Measurements from ENCODE around the gene GCK.

DNA sequence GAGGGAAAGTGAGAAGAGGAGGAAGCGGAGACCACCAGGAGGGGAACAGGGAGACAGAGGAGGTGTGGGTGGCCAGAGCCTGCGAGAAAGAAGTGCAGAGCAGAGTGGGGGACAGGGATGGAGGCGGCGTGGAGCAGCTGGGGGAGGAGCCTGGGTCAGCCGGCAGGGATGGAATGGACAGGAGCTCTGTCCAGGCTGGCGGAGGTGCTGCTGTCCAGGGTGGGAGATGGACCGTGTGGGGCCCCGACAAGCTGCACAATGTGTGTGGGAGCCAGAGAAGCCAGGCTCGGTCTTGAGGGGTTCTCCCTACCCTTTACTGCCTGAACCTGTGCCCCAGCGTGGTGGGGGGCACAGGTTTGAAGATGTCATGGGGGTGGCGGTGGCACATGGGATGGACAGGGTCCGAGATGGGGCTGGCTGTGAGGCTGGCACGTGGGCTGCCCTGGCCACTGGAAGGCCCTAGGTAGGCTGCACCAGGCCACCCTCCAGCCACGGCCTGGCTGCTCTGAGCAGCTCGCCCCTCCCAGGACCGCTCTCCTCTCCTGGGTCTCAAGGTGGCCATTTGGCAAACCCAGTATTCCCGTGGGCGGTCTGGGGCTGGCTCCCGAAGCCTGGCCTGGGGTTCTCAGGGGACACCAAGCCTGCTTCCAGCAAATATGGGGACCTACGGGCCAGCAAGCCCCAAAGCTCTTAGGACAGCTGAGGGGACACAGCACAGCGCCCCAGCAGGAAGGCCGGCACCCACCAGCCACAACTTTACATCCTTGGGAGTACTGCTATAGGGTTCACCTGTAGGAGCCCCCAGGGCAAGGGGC lies 43.9 kb upstream of the GCK start:
- TF ChIP-seq POLR2AphosphoS5 (IDR thresholded peaks at IDR 0.05; ENCODE audit: low read depth, low read length) (no peak), EZH2phosphoT487 (IDR thresholded peaks at IDR 0.05; ENCODE audit: borderline replicate concordance, low read depth) (no peak), FOSL2 (IDR thresholded peaks at IDR 0.05; ENCODE audit: borderline replicate concordance, low read depth) (no peak), ELF1 (IDR thresholded peaks at IDR 0.05) (no peak), YY1 (IDR thresholded peaks at IDR 0.05; ENCODE audit: low read depth) (no peak), EP300 (IDR thresholded peaks at IDR 0.05; ENCODE audit: borderline replicate concordance in 1 of 2, low read depth in 1 of 2, low read length in 1 of 2) (no peak), CHD2 (IDR thresholded peaks at IDR 0.05; ENCODE audit: low read length, partially characterized antibody) (no peak), NRF1 (IDR thresholded peaks at IDR 0.05; ENCODE audit: low read depth, low read length) (no peak), SMC3 (IDR thresholded peaks at IDR 0.05; ENCODE audit: low read depth, low read length) (no peak), SIN3A (IDR thresholded peaks at IDR 0.05; ENCODE audit: borderline replicate concordance, low read depth, low read length) (no peak), RXRA (IDR thresholded peaks at IDR 0.05; ENCODE audit: borderline replicate concordance, low read depth) (no peak), RAD21 (IDR thresholded peaks at IDR 0.05; ENCODE audit: low read length) (no peak)
- TF ChIP-seq, protein P1, sequence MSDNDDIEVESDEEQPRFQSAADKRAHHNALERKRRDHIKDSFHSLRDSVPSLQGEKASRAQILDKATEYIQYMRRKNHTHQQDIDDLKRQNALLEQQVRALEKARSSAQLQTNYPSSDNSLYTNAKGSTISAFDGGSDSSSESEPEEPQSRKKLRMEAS (IDR thresholded peaks at IDR 0.05; ENCODE audit: low read depth): no peak
- TF ChIP-seq, protein P2, sequence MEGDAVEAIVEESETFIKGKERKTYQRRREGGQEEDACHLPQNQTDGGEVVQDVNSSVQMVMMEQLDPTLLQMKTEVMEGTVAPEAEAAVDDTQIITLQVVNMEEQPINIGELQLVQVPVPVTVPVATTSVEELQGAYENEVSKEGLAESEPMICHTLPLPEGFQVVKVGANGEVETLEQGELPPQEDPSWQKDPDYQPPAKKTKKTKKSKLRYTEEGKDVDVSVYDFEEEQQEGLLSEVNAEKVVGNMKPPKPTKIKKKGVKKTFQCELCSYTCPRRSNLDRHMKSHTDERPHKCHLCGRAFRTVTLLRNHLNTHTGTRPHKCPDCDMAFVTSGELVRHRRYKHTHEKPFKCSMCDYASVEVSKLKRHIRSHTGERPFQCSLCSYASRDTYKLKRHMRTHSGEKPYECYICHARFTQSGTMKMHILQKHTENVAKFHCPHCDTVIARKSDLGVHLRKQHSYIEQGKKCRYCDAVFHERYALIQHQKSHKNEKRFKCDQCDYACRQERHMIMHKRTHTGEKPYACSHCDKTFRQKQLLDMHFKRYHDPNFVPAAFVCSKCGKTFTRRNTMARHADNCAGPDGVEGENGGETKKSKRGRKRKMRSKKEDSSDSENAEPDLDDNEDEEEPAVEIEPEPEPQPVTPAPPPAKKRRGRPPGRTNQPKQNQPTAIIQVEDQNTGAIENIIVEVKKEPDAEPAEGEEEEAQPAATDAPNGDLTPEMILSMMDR (IDR thresholded peaks at IDR 0.05): no peak

Measured in SK-N-SH (cell line).